Erythroblast (primary cell): ENCODE data around the gene RHBDL3.

ENCODE experiments used
- GATA1 ChIP-seq: IDR thresholded peaks from 2 replicates; pipeline ENCODE4 v1.6.1; 2011; ENCODE audit warnings: low read depth, mild to moderate bottlenecking, control low read depth, low read length, moderate library complexity
- POLR2A ChIP-seq: IDR thresholded peaks from 2 replicates; pipeline ENCODE4 v1.6.1; 2011; ENCODE audit warnings: mild to moderate bottlenecking, low read length

DNA sequence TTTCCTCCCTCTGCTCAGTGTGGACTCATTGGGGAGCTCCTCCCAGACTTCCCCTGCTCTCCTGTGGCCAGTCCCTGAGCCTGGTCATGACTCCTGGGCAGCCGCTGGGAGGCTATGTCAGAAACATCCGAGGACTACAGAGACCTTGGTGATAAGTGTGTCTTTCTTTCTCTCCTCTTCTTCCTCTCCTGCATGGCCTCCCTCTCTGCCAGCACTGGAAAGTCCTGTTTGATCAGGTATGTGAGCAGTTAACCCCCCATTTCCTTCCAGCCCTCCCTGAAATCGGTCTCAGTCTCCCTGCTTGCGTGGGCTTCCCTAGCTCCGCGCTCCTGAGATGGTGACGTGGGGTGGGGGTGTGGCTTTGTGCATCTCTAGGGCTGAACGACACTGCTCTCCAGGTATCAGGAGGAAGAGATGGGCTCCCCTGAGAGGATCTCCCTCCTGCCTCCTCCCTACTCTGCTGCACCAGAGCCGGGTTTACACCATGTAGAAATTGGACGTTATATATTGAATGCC lies 2.1 kb downstream of the RHBDL3 start:
- no peak for TF ChIP-seq POLR2A
- TF ChIP-seq GATA1 = no peak
